ENCODE results near the gene SNAPIN. TPM values are rescaled to one million over a fixed set of nuclear protein-coding genes. Genes with fewer than 3 reads are reported as not detected.
A peak's percentile ranks its signal among the peaks of the same experiment; 100 is the strongest.

SNAPIN gene
- total RNA-seq, 1 experiment from 2014 or later: 46.8 TPM

GRCh38 chr1:153609585-153609907 lies 49.0 kb upstream of the SNAPIN start:
- DNase-seq (ENCODE audit: low read depth, low spot score) (no peak), ATAC-seq (no peak; the same call in 1 of the 2 replicates)
- TF ChIP-seq REST (IDR thresholded peaks at IDR 0.05; ENCODE audit: insufficient read depth in 1 of 2, low read depth in 2 of 2, low read length in 1 of 2) (no peak), SIN3A (IDR thresholded peaks at IDR 0.05; ENCODE audit: borderline replicate concordance, insufficient read depth, low read depth, low read length) (no peak), POLR2AphosphoS5 (IDR thresholded peaks at IDR 0.05; ENCODE audit: low read depth, low read length) (no peak), TCF7L2 (IDR thresholded peaks at IDR 0.05; ENCODE audit: low read depth, low read length) (no peak), CTCF (IDR thresholded peaks at IDR 0.05) (no peak)
- BruUV-seq (replicated peaks): no TSS peak
- ChIA-PET CTCF (no interaction called here), POLR2A (no interaction called here)
- no peaks in the 10 kb centered on the region for H3K27me3 ChIP-seq (ENCODE audit: control insufficient read depth, insufficient read depth, low read length)
- peak overlapping the region in 1 of 2 experiments; percentile 49; a peak in 2 of 4 replicates for H3K4me3 ChIP-seq (ENCODE audit: low read depth in 2 of 2, low read length in 2 of 2)
- H3K36me3 ChIP-seq (ENCODE audit: control insufficient read depth, insufficient read depth, low read length): no peaks in the 10 kb centered on the region
- H3K4me1 ChIP-seq (ENCODE audit: control insufficient read depth, insufficient read depth, low read length): peaks cover 47% of the 10 kb centered on the region
- H3K9me3 ChIP-seq (ENCODE audit: control insufficient read depth, insufficient read depth, low read depth, low read length): no peaks in the 10 kb centered on the region
- in situ Hi-C loops (cut with HindIII; ENCODE audit: low pct_unique_long_range_greater_than_20kb, low sequenced_read_pairs): loop anchor here (25.0 kb wide), 1 partner anchor 247 kb away; the partner anchor contains the start of gene S100A9
- H3K27ac ChIP-seq (ENCODE audit: low read length): peak overlapping the region; percentile 79
- intact Hi-C loops (cut with micrococcal nuclease; ENCODE audit: unreplicated experiment): no loop called here

GRCh38 chr1:153610334-153610733 lies 48.2 kb upstream of the SNAPIN start:
- in situ Hi-C loops (cut with HindIII; ENCODE audit: low pct_unique_long_range_greater_than_20kb, low sequenced_read_pairs): loop anchor here (25.0 kb wide), 1 partner anchor 248 kb away; the partner anchor contains the start of gene S100A9
- POLR2A ChIA-PET: no interaction called here
- Histone ChIP-seq H3K27ac (ENCODE audit: low read length) (peak overlapping the region; percentile 79), H3K27me3 (ENCODE audit: control insufficient read depth, insufficient read depth, low read length) (no peaks in the 10 kb centered on the region), H3K4me3 (ENCODE audit: low read depth in 2 of 2, low read length in 2 of 2) (peak overlapping the region in 1 of 2 experiments; percentile 49; a peak in 1 of 4 replicates), H3K9me3 (ENCODE audit: control insufficient read depth, insufficient read depth, low read depth, low read length) (no peaks in the 10 kb centered on the region), H3K36me3 (ENCODE audit: control insufficient read depth, insufficient read depth, low read length) (no peaks in the 10 kb centered on the region), H3K4me1 (ENCODE audit: control insufficient read depth, insufficient read depth, low read length) (peaks cover 47% of the 10 kb centered on the region)
- CTCF ChIA-PET: no interaction called here
- no peak for DNase-seq (ENCODE audit: low read depth, low spot score)
- ATAC-seq: no peak
- TF ChIP-seq CTCF (IDR thresholded peaks at IDR 0.05): no peak
- TF ChIP-seq POLR2AphosphoS5 (IDR thresholded peaks at IDR 0.05; ENCODE audit: low read depth, low read length): no peak
- no peak for TF ChIP-seq TCF7L2 (IDR thresholded peaks at IDR 0.05; ENCODE audit: low read depth, low read length)
- no peak for TF ChIP-seq REST (IDR thresholded peaks at IDR 0.05; ENCODE audit: insufficient read depth in 1 of 2, low read depth in 2 of 2, low read length in 1 of 2)
- no peak for TF ChIP-seq SIN3A (IDR thresholded peaks at IDR 0.05; ENCODE audit: borderline replicate concordance, insufficient read depth, low read depth, low read length)
- no TSS peak for BruUV-seq (replicated peaks)
- intact Hi-C loops (cut with micrococcal nuclease; ENCODE audit: unreplicated experiment): no loop called here

Measured in Panc1 (cell line).